Frontal cortex (tissue), 4 donors: ENCODE data around the gene TCEANC2. TPM values are rescaled to one million over a fixed set of nuclear protein-coding genes. Genes with fewer than 3 reads are reported as not detected.

Experiments
- DNase-seq, 2 donors: peaks; one replicate each; pipeline ENCODE4 v3.0.0; 2012; ENCODE audit warnings: low spot score in 2 of 2
- FAIRE-seq: peaks from 2 replicates; lab custom pipeline; 2012; peaks lifted over from hg19 to GRCh38; lab: Jason Lieb, UNC
- total RNA-seq: library from RNA; depleted of rRNA; stranded (reverse); fragments of >200 nt; gene quantifications from one replicate; pipeline ENCODE4 v1.2.3, GENCODE V29; 2014
- donor health status: control.
- donor health status: control.
- donor health status: control.

TCEANC2 gene
- total RNA-seq, 1 donor from 2014 or later = 4.9 TPM

GRCh38 chr1:54109129-54110090, 56.0 kb downstream of the TCEANC2 start:
- FAIRE-seq = no peak
- DNase-seq = no peak

GRCh38 chr1:54110996-54111395, 57.6 kb downstream of the TCEANC2 start:
- DNase-seq (no peak), FAIRE-seq (no peak)

- no peak for FAIRE-seq
Measured at GRCh38 chr1:54111624-54112023, 58.2 kb downstream of the TCEANC2 start.

GRCh38 chr1:54112027-54112426, 58.6 kb downstream of the TCEANC2 start:
- FAIRE-seq (no peak), DNase-seq (no peak)

More at GRCh38 chr1:54111624-54112023, 58.2 kb downstream of the TCEANC2 start:
- no peak for DNase-seq

GRCh38 chr1:54112705-54113368, 59.4 kb downstream of the TCEANC2 start:
- FAIRE-seq (no peak), DNase-seq (no peak)

GRCh38 chr1:54114001-54114400, 60.6 kb downstream of the TCEANC2 start:
- no peak for DNase-seq
- FAIRE-seq = no peak

- no peak for DNase-seq
Measured at GRCh38 chr1:54114955-54115354, 61.5 kb downstream of the TCEANC2 start.

GRCh38 chr1:54115520-54115919, 62.1 kb downstream of the TCEANC2 start:
- DNase-seq (no peak), FAIRE-seq (no peak)

More at GRCh38 chr1:54114955-54115354, 61.5 kb downstream of the TCEANC2 start:
- FAIRE-seq = no peak

- DNase-seq = peak in 1 of 2 donors; percentile 37
- no peak for FAIRE-seq
Measured at GRCh38 chr1:54117815-54118563, 64.6 kb downstream of the TCEANC2 start.

GRCh38 chr1:54118704-54119103, 65.3 kb downstream of the TCEANC2 start:
- FAIRE-seq (no peak), DNase-seq (no peak)

GRCh38 chr1:54120018-54120697, 66.8 kb downstream of the TCEANC2 start:
- no peak for DNase-seq
- no peak for FAIRE-seq

GRCh38 chr1:54120698-54121481, 67.5 kb downstream of the TCEANC2 start:
- DNase-seq = no peak
- no peak for FAIRE-seq

- FAIRE-seq (no peak), DNase-seq (peak; percentile 56 to 87)
Measured at GRCh38 chr1:54121482-54122134, 68.2 kb downstream of the TCEANC2 start.

- peak in 1 of 2 donors; percentile 37 for DNase-seq
Measured at GRCh38 chr1:54122135-54122751, 68.8 kb downstream of the TCEANC2 start.

GRCh38 chr1:54122992-54123391, 69.6 kb downstream of the TCEANC2 start:
- FAIRE-seq (no peak), DNase-seq (no peak)

More at GRCh38 chr1:54122135-54122751, 68.8 kb downstream of the TCEANC2 start:
- no peak for FAIRE-seq

- DNase-seq (no peak), FAIRE-seq (no peak)
Measured at GRCh38 chr1:54124472-54124871, 71.1 kb downstream of the TCEANC2 start.

- no peak for FAIRE-seq
Measured at GRCh38 chr1:54124906-54125305, 71.5 kb downstream of the TCEANC2 start.

More at GRCh38 chr1:54124906-54125305, 71.5 kb downstream of the TCEANC2 start:
- no peak for DNase-seq
